Fibroblast of the aortic adventitia (primary cell): ENCODE results near the gene RRBP1. TPM values are rescaled to one million over a fixed set of nuclear protein-coding genes. Genes with fewer than 3 reads are reported as not detected.
A peak's percentile ranks its signal among the peaks of the same experiment; 100 is the strongest.

Experiments
- DNase-seq: peaks from one replicate; pipeline ENCODE4 v3.0.0-alpha.2; 2010; ENCODE audit warnings: low read depth
- H3K4me3 ChIP-seq: 2 replicates; pipeline ENCODE4 v1.5.1; 2011; ENCODE audit warnings: low read depth, mild to moderate bottlenecking, control low read depth, low read length, moderate library complexity
- CTCF ChIP-seq: IDR thresholded peaks from 2 replicates; pipeline ENCODE4 v1.5.1; 2011; ENCODE audit warnings: mild to moderate bottlenecking, low read length, control low read depth, inconsistent platforms; ENCODE audit not compliant: insufficient read depth
- total RNA-seq: library from RNA; depleted of rRNA; stranded (reverse); fragments of >200 nt; gene quantifications from 2 replicates; pipeline ENCODE4 v1.2.3, GENCODE V29; 2012; ENCODE audit warnings: low replicate concordance

The RRBP1 gene
- total RNA-seq, result 95.5 and 171 TPM in 2 replicates

- peak within 1 kb of the TSS; percentile 86 for H3K4me3 ChIP-seq
- DNase-seq, result peak; percentile 97
- peak; percentile 79 for TF ChIP-seq CTCF
These were observed at the start of gene RRBP1 for GRCh38 chr20:17682103-17682888. TSS of gene RRBP1 (minus strand) at chr20:17682242. CDS start at chr20:17660507, 21,735 bp downstream.

GRCh38 chr20:17731233-17731632 lies 49.2 kb upstream of the RRBP1 start:
- no peak overlapping the region for H3K4me3 ChIP-seq
- TF ChIP-seq CTCF, result no peak
- no peak for DNase-seq

- no peak overlapping the region for H3K4me3 ChIP-seq
- TF ChIP-seq CTCF, result no peak
- DNase-seq, result no peak
These were observed 48.0 kb upstream of the RRBP1 start for GRCh38 chr20:17730071-17730470.

- TF ChIP-seq CTCF, result no peak
- DNase-seq, result no peak
- H3K4me3 ChIP-seq, result no peak overlapping the region
These were observed 46.0 kb upstream of the RRBP1 start for GRCh38 chr20:17728074-17728473.

GRCh38 chr20:17727351-17727750 lies 45.3 kb upstream of the RRBP1 start:
- no peak for TF ChIP-seq CTCF
- H3K4me3 ChIP-seq, result no peak overlapping the region
- DNase-seq, result no peak

- H3K4me3 ChIP-seq, result no peak overlapping the region
- no peak for DNase-seq
- TF ChIP-seq CTCF, result no peak
These were observed 44.9 kb upstream of the RRBP1 start for GRCh38 chr20:17726902-17727301.
